BJ (cell line): ENCODE measurements around the gene PIR. TPM values are rescaled to one million over a fixed set of nuclear protein-coding genes. Genes with fewer than 3 reads are reported as not detected.

Experiments used
- CTCF ChIA-PET: fragments of 350-600 bp; formaldehyde crosslinking; extraction: SDS; loops from one replicate; lab custom pipeline; 2021; ENCODE audit warnings: antibody characterized with exemption, inconsistent platforms; lab: Yijun Ruan, JAX
- POLR2A ChIA-PET: fragments of 300-600 bp; sonication (Branson Sonifier 250); formaldehyde crosslinking; extraction: SDS; loops from one replicate; lab custom pipeline; 2021; ENCODE audit warnings: antibody characterized with exemption; lab: Charles Lee
- DNase-seq: peaks from one replicate; pipeline ENCODE4 v3.0.0-alpha.2; 2011; ENCODE audit warnings: low read depth
- H3K27me3 ChIP-seq: 2 replicates; pipeline ENCODE4 v1.6.0; 2011; ENCODE audit warnings: low read length; ENCODE audit not compliant: control insufficient read depth, insufficient read depth
- H3K36me3 ChIP-seq: 2 replicates; pipeline ENCODE4 v1.5.1; 2011; ENCODE audit warnings: low read length; ENCODE audit not compliant: control insufficient read depth, insufficient read depth
- H3K4me3 ChIP-seq: 2 replicates; pipeline ENCODE4 v1.5.1; 2011; ENCODE audit warnings: low read depth, mild to moderate bottlenecking, control low read depth, low read length
- CTCF ChIP-seq: IDR thresholded peaks from 2 replicates; pipeline ENCODE4 v1.5.1; 2011; ENCODE audit warnings: low read depth, mild to moderate bottlenecking, control low read depth, inconsistent platforms, low read length, moderate library complexity; ENCODE audit not compliant: insufficient read depth
- polyA plus RNA-seq: library from polyadenylated mRNA; depleted of rRNA; stranded (reverse); fragments of >200 nt; gene quantifications from 2 replicates; pipeline ENCODE4 v1.2.3, GENCODE V29; 2011

Gene PIR
- polyA plus RNA-seq, 1 experiment: 11.7 TPM

GRCh38 chrX:15376956-15377355, 116.2 kb downstream of the PIR start:
- no peak for DNase-seq
- ChIA-PET CTCF (no interaction called here), POLR2A (no interaction called here)
- TF ChIP-seq CTCF: no peak
- Histone ChIP-seq H3K4me3 (no peak overlapping the region), H3K27me3 (no peaks in the 10 kb centered on the region), H3K36me3 (no peaks in the 10 kb centered on the region)

GRCh38 chrX:15373976-15374375, 119.2 kb downstream of the PIR start:
- DNase-seq: no peak
- no peaks in the 10 kb centered on the region; the same call in 1 of the 2 replicates for H3K27me3 ChIP-seq
- H3K36me3 ChIP-seq: no peaks in the 10 kb centered on the region
- H3K4me3 ChIP-seq: no peak overlapping the region
- no peak for TF ChIP-seq CTCF
- ChIA-PET CTCF (interaction anchor here (2.0 kb wide), 1 partner anchor 25 kb away, joined by 7 read pairs; no protein-coding TSS in a partner anchor), POLR2A (no interaction called here)

GRCh38 chrX:15366506-15367352, 126.4 kb downstream of the PIR start:
- TF ChIP-seq CTCF: no peak
- Histone ChIP-seq H3K27me3 (no peaks in the 10 kb centered on the region; the same call in 1 of the 2 replicates), H3K36me3 (no peaks in the 10 kb centered on the region), H3K4me3 (no peak overlapping the region)
- CTCF ChIA-PET: interaction anchor here (1.1 to 1.7 kb wide), 2 partner anchors 17 to 101 kb away, joined by 3 to 7 read pairs; no protein-coding TSS in a partner anchor
- POLR2A ChIA-PET: interaction anchor here (0.6 kb wide), 1 partner anchor 1849 kb away, joined by 3 read pairs; no protein-coding TSS in a partner anchor
- DNase-seq: no peak

GRCh38 chrX:15359701-15360100, 133.4 kb downstream of the PIR start:
- ChIA-PET POLR2A (no interaction called here), CTCF (no interaction called here)
- DNase-seq: no peak
- TF ChIP-seq CTCF: no peak
- Histone ChIP-seq H3K4me3 (no peak overlapping the region), H3K36me3 (no peaks in the 10 kb centered on the region), H3K27me3 (no peaks in the 10 kb centered on the region)

GRCh38 chrX:15358533-15358932, 134.6 kb downstream of the PIR start:
- no peak for DNase-seq
- CTCF ChIA-PET: no interaction called here
- Histone ChIP-seq H3K36me3 (no peaks in the 10 kb centered on the region), H3K27me3 (no peaks in the 10 kb centered on the region), H3K4me3 (no peak overlapping the region)
- no peak for TF ChIP-seq CTCF
- POLR2A ChIA-PET: no interaction called here
